Activated T-cell treated with anti-CD3 and anti-CD28 coated beads for 1 hour (primary cell): ENCODE measurements around the gene ELK4.

Experiments
- DNase-seq: peaks from one replicate; pipeline ENCODE4 v3.0.0-alpha.2; 2020; ENCODE audit warnings: low read depth

Gene ELK4

GRCh38 chr1:205561501-205562203 lies 70.2 kb downstream of the ELK4 start:
- DNase-seq = no peak
